Sigmoid colon (tissue), 4 donors: ENCODE data around the gene OR2AT4.

Experiments used
- CTCF ChIP-seq, 4 experiments: fragments of 450-650 bp in 3 of 4; fragments of 200-600 bp in 1 of 4; IDR thresholded peaks; one replicate each; pipeline ENCODE4 v1.5.1; 2016 to 2019; ENCODE audit warnings: antibody characterized with exemption in 4 of 4, mild to moderate bottlenecking in 3 of 4, moderate library complexity in 2 of 4
- POLR2A ChIP-seq, 2 donors: fragments of 450-650 bp; IDR thresholded peaks; one replicate each; pipeline ENCODE4 v1.6.1; 2016; ENCODE audit warnings: antibody characterized with exemption in 2 of 2, mild to moderate bottlenecking in 2 of 2, moderate library complexity in 2 of 2
- POLR2AphosphoS5 ChIP-seq, 4 donors: sonication (generic); formaldehyde crosslinking; IDR thresholded peaks; one replicate each; pipeline ENCODE4 v1.6.1; 2017; ENCODE audit warnings: antibody characterized with exemption in 4 of 4

- TF ChIP-seq CTCF (IDR thresholded peaks at IDR 0.05), result no peak
- no peak for TF ChIP-seq POLR2A (IDR thresholded peaks at IDR 0.05)
- TF ChIP-seq POLR2AphosphoS5 (IDR thresholded peaks at IDR 0.05), result no peak
These were observed 39.9 kb downstream of the OR2AT4 start for GRCh38 chr11:75056814-75057213.
